Tibial nerve (tissue), 4 donors: Measurements from ENCODE around the gene CEBPZ.

Experiments used
- EP300 ChIP-seq, 2 donors: sonication (generic); formaldehyde crosslinking; IDR thresholded peaks; one replicate each; pipeline ENCODE4 v1.6.1; 2017; ENCODE audit warnings: antibody characterized with exemption in 2 of 2, mild to moderate bottlenecking in 1 of 2
- POLR2A ChIP-seq, 2 donors: fragments of 450-650 bp; IDR thresholded peaks; one replicate each; pipeline ENCODE4 v1.6.1; 2017; ENCODE audit warnings: antibody characterized with exemption in 2 of 2, mild to moderate bottlenecking in 2 of 2, moderate library complexity in 2 of 2
- TF ChIP-seq, protein P1 (sequence below), 5 experiments: fragments of 200-600 bp in 3 of 5; fragments of 450-650 bp in 2 of 5; sonication (generic) in 3 of 5; IDR thresholded peaks; one replicate each; pipeline ENCODE4 v1.5.1; 2016 to 2019; ENCODE audit warnings: antibody characterized with exemption in 5 of 5, mild to moderate bottlenecking in 3 of 5, moderate library complexity in 2 of 5

DNA sequence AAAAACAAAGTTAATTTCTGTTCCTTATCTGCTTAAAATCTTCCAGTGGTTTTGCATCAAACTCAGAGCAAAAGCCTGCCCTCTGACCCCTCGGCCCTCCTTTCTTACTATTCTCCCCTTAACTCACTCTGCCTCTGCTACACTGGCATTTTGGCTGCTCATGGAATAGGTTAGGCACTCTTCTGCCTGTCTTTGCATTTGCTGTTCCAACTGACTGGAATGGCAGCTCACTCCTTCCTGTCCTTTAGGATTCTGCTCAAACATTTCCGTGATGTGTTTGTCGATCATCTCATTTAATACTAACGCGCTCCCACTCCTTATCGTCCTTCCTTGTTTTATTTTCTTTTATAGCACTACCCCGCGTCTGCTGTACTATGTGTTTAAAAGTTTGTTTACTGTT is 815 bp downstream of the CEBPZ start:
- TF ChIP-seq, protein P1, sequence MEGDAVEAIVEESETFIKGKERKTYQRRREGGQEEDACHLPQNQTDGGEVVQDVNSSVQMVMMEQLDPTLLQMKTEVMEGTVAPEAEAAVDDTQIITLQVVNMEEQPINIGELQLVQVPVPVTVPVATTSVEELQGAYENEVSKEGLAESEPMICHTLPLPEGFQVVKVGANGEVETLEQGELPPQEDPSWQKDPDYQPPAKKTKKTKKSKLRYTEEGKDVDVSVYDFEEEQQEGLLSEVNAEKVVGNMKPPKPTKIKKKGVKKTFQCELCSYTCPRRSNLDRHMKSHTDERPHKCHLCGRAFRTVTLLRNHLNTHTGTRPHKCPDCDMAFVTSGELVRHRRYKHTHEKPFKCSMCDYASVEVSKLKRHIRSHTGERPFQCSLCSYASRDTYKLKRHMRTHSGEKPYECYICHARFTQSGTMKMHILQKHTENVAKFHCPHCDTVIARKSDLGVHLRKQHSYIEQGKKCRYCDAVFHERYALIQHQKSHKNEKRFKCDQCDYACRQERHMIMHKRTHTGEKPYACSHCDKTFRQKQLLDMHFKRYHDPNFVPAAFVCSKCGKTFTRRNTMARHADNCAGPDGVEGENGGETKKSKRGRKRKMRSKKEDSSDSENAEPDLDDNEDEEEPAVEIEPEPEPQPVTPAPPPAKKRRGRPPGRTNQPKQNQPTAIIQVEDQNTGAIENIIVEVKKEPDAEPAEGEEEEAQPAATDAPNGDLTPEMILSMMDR (IDR thresholded peaks at IDR 0.05), result no peak
- TF ChIP-seq POLR2A (IDR thresholded peaks at IDR 0.05) (no peak), EP300 (IDR thresholded peaks at IDR 0.05) (no peak)
